NT2/D1 (cell line): ENCODE data around the gene ARL6IP4.

Experiments
- DNase-seq: peaks from one replicate; pipeline ENCODE4 v3.0.0-alpha.2; 2011; ENCODE audit warnings: low read depth, low spot score
- H3K27me3 ChIP-seq: 2 replicates; pipeline ENCODE4 v1.6.0; 2011; ENCODE audit warnings: mild to moderate bottlenecking; ENCODE audit not compliant: insufficient read length, insufficient read depth
- H3K36me3 ChIP-seq: 2 replicates; pipeline ENCODE4 v1.6.1; 2011; ENCODE audit warnings: mild to moderate bottlenecking, low read length, mixed read lengths; ENCODE audit not compliant: insufficient read depth, insufficient read length
- H3K4me1 ChIP-seq: 2 replicates; pipeline ENCODE4 v1.5.1; 2011; ENCODE audit not compliant: insufficient read depth, insufficient read length
- H3K4me3 ChIP-seq: 2 replicates; pipeline ENCODE4 v1.5.1; 2011; ENCODE audit warnings: low read depth; ENCODE audit not compliant: insufficient read length
- H3K9ac ChIP-seq: 2 replicates; pipeline ENCODE4 v1.6.0; 2011; ENCODE audit warnings: low read depth; ENCODE audit not compliant: insufficient read length
- H3K9me3 ChIP-seq: 2 replicates; pipeline ENCODE4 v1.5.1; 2011; ENCODE audit warnings: mild to moderate bottlenecking, low read length; ENCODE audit not compliant: insufficient read depth
- SUZ12 ChIP-seq: IDR thresholded peaks from 2 replicates; pipeline ENCODE4 v1.6.1; 2011; ENCODE audit not compliant: insufficient read length, insufficient read depth; ENCODE audit errors: extremely low read depth
- YY1 ChIP-seq: IDR thresholded peaks from 2 replicates; pipeline ENCODE4 v1.6.1; 2011; ENCODE audit not compliant: insufficient read length, insufficient read depth
- ZNF274 ChIP-seq: IDR thresholded peaks from 2 replicates; pipeline ENCODE4 v1.6.1; 2011; ENCODE audit warnings: mild to moderate bottlenecking, low read depth, low read length

Gene ARL6IP4

GRCh38 chr12:122981587-122982476 is 1.4 kb downstream of the ARL6IP4 start:
- DNase-seq = no peak
- Histone ChIP-seq H3K4me1 (peaks cover 29% of the 10 kb centered on the region), H3K36me3 (peaks cover 78% of the 10 kb centered on the region), H3K27me3 (no peaks in the 10 kb centered on the region), H3K9ac (peak overlapping the region; percentile 97), H3K9me3 (no peaks in the 10 kb centered on the region), H3K4me3 (peak overlapping the region; percentile 94)
- TF ChIP-seq SUZ12 = no peak
- no peak for TF ChIP-seq YY1
- no peak for TF ChIP-seq ZNF274

- peak overlapping the region; percentile 97 for H3K9ac ChIP-seq
- H3K4me3 ChIP-seq = no peak overlapping the region
- H3K9me3 ChIP-seq = no peaks in the 10 kb centered on the region
- no peak for DNase-seq
- peaks cover 78% of the 10 kb centered on the region for H3K36me3 ChIP-seq
- TF ChIP-seq SUZ12 (no peak), YY1 (no peak), ZNF274 (no peak)
- peaks cover 29% of the 10 kb centered on the region for H3K4me1 ChIP-seq
- H3K27me3 ChIP-seq = no peaks in the 10 kb centered on the region
These were observed 2.0 kb downstream of the ARL6IP4 start for GRCh38 chr12:122982477-122982815.

- H3K4me1 ChIP-seq = peaks cover 29% of the 10 kb centered on the region
- peak overlapping the region; percentile 97 for H3K9ac ChIP-seq
- H3K9me3 ChIP-seq = no peaks in the 10 kb centered on the region
- no peak for DNase-seq
- H3K4me3 ChIP-seq = no peak overlapping the region
- TF ChIP-seq SUZ12 (no peak), ZNF274 (no peak)
- peaks cover 78% of the 10 kb centered on the region for H3K36me3 ChIP-seq
- no peaks in the 10 kb centered on the region for H3K27me3 ChIP-seq
These were observed 2.7 kb downstream of the ARL6IP4 start for GRCh38 chr12:122982963-122983788.

GRCh38 chr12:122983789-122984515 is 3.5 kb downstream of the ARL6IP4 start:
- no peak for DNase-seq
- Histone ChIP-seq H3K36me3 (peaks cover 77% of the 10 kb centered on the region), H3K27me3 (no peaks in the 10 kb centered on the region), H3K4me3 (no peak overlapping the region), H3K9me3 (no peaks in the 10 kb centered on the region), H3K9ac (no peak overlapping the region), H3K4me1 (peaks cover 29% of the 10 kb centered on the region)
- no peak for TF ChIP-seq YY1
- no peak for TF ChIP-seq SUZ12
- no peak for TF ChIP-seq ZNF274

GRCh38 chr12:122984612-122985337 is 4.3 kb downstream of the ARL6IP4 start:
- H3K9me3 ChIP-seq = no peaks in the 10 kb centered on the region
- H3K9ac ChIP-seq = peak overlapping the region; percentile 37
- no peak overlapping the region for H3K4me3 ChIP-seq
- DNase-seq = no peak
- H3K4me1 ChIP-seq = peaks cover 24% of the 10 kb centered on the region
- H3K27me3 ChIP-seq = no peaks in the 10 kb centered on the region
- TF ChIP-seq ZNF274 (no peak), YY1 (no peak), SUZ12 (no peak)
- peaks cover 75% of the 10 kb centered on the region for H3K36me3 ChIP-seq

GRCh38 chr12:122985338-122986257 is 5.1 kb downstream of the ARL6IP4 start:
- DNase-seq = no peak
- H3K9ac ChIP-seq = no peak overlapping the region
- H3K36me3 ChIP-seq = peaks cover 78% of the 10 kb centered on the region
- peaks cover 24% of the 10 kb centered on the region for H3K4me1 ChIP-seq
- H3K27me3 ChIP-seq = no peaks in the 10 kb centered on the region
- H3K4me3 ChIP-seq = no peak overlapping the region
- H3K9me3 ChIP-seq = no peaks in the 10 kb centered on the region
- TF ChIP-seq YY1 (no peak), SUZ12 (no peak), ZNF274 (no peak)
